Activated naive CD8-positive, alpha-beta T cell (primary cell): ENCODE measurements around the gene CCDC178.

ENCODE experiments used
- H3K27ac Mint-ChIP-seq: one replicate; pipeline ENCODE4 v1.8.0; 2021; ENCODE audit warnings: mixed read lengths
- H3K27me3 Mint-ChIP-seq: one replicate; pipeline ENCODE4 v1.8.0; 2021; ENCODE audit warnings: mixed read lengths
- H3K36me3 Mint-ChIP-seq: one replicate; pipeline ENCODE4 v1.8.0; 2021; ENCODE audit warnings: mixed read lengths
- H3K4me1 Mint-ChIP-seq: one replicate; pipeline ENCODE4 v1.8.0; 2021; ENCODE audit warnings: low read depth, mixed read lengths
- H3K4me3 Mint-ChIP-seq: one replicate; pipeline ENCODE4 v1.8.0; 2021; ENCODE audit warnings: mild to moderate bottlenecking, mixed read lengths
- H3K9me3 Mint-ChIP-seq: one replicate; pipeline ENCODE4 v1.8.0; 2021; ENCODE audit warnings: low read depth, mixed read lengths

Gene CCDC178

GRCh38 chr18:32922951-32923430 is 517.5 kb downstream of the CCDC178 start:
- Mint-ChIP-seq H3K27me3 (peaks cover 3% of the 10 kb centered on the region), H3K9me3 (peaks cover 19% of the 10 kb centered on the region), H3K4me3 (no peak overlapping the region), H3K4me1 (no peaks in the 10 kb centered on the region), H3K36me3 (no peaks in the 10 kb centered on the region), H3K27ac (no peak overlapping the region)

DNA sequence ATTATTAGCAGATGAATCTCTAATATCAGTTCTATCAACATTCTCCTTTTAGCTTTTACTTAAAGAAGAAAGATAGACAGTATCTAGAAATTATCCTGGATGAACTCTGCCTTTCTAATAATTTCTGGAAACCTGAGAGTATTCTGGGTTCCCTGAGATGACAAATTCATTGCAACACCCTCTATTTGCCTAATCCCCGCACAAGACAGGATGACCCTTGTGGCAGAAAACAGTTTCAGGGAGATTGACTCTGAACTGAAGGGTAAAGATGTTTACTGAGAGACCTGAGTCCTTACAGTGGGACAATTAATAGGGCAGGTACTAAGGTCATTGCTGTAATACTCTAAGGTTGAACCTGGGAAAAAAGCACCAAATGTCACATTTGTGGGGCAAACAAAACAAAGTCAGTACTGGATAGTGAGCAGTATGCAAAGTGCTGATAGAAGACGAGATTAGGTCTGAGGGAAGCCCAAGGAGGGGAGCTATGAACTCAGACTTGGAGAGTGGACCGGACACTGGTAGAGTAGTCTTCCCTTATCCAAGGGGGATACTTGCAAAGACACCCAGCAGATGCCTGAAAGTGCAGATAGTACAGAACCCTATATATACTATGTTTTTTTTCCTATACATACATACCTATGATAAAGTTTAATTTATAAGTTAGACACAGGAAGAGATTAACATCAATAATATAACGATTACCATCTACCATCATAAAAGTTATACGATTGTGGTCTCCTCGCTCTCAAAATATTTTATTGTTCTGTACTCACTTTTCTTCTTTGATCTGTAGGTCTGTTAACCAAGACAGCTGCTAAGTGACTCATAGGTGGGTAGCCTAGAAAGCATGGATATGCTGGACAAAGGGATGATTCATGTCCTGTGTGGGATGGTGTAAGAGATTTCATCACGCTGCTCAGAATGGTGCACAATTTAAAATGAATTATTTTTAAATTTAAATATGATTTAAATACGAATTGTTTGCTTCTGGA is 519.4 kb downstream of the CCDC178 start:
- Mint-ChIP-seq H3K27me3 (peaks cover 3% of the 10 kb centered on the region), H3K4me3 (no peak overlapping the region), H3K36me3 (no peaks in the 10 kb centered on the region), H3K4me1 (no peaks in the 10 kb centered on the region), H3K9me3 (peaks cover 19% of the 10 kb centered on the region), H3K27ac (no peak overlapping the region)

GRCh38 chr18:32919799-32920198 is 520.7 kb downstream of the CCDC178 start:
- peaks cover 15% of the 10 kb centered on the region for H3K9me3 Mint-ChIP-seq
- H3K36me3 Mint-ChIP-seq = no peaks in the 10 kb centered on the region
- no peak overlapping the region for H3K27ac Mint-ChIP-seq
- H3K27me3 Mint-ChIP-seq = peaks cover 3% of the 10 kb centered on the region
- H3K4me3 Mint-ChIP-seq = no peak overlapping the region
- no peaks in the 10 kb centered on the region for H3K4me1 Mint-ChIP-seq

DNA sequence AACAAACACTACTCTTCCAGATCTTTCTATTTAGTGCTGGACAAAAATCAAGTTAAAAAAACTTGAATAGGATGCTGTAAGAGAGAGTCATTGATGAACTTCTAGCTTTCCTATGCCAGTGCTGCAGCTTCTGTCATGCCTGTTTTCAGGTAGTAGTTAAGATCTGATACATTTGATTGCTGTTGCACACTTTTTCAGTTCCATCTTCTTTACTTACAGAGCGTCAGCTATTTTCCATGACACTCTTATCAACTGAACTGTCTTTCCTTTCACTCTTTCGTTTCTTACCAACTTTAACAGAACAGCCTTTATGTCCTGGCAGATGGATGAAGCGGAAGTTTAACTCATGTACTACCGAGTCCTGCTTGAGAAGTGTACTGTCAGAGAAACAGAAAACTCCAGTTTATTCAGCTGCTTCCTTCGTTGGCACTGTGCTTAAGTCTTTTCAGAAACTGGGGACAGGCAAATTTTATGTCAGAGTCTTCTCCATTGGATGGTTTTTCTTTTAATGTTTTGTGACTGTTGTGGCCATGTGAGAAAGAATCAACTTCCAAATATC is 521.8 kb downstream of the CCDC178 start:
- Mint-ChIP-seq H3K9me3 (peaks cover 9% of the 10 kb centered on the region), H3K27me3 (no peaks in the 10 kb centered on the region), H3K4me3 (no peak overlapping the region), H3K36me3 (no peaks in the 10 kb centered on the region), H3K4me1 (no peaks in the 10 kb centered on the region), H3K27ac (no peak overlapping the region)

DNA sequence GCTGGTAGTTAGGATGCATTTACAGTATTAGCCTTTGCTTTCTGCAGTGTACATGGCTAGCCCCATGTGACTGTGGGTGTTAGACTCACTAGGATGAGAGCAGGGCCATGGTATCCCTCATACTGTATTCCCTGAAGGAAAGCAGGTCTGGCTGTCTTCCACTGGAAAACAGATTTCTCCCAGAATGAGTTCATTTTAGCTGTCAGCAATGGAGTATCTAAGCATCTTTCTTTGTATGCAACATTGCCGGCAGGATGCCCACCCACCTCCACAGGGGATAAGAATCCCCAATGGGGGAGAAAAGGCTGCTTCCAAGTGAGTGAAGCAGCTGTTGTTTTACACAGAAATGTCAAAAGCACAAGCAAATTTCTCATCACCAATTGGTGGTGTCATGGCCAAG is 525.0 kb downstream of the CCDC178 start:
- Mint-ChIP-seq H3K27ac (no peak overlapping the region), H3K9me3 (peaks cover 8% of the 10 kb centered on the region), H3K4me1 (no peaks in the 10 kb centered on the region), H3K36me3 (no peaks in the 10 kb centered on the region), H3K27me3 (peaks cover 3% of the 10 kb centered on the region), H3K4me3 (no peak overlapping the region)

DNA sequence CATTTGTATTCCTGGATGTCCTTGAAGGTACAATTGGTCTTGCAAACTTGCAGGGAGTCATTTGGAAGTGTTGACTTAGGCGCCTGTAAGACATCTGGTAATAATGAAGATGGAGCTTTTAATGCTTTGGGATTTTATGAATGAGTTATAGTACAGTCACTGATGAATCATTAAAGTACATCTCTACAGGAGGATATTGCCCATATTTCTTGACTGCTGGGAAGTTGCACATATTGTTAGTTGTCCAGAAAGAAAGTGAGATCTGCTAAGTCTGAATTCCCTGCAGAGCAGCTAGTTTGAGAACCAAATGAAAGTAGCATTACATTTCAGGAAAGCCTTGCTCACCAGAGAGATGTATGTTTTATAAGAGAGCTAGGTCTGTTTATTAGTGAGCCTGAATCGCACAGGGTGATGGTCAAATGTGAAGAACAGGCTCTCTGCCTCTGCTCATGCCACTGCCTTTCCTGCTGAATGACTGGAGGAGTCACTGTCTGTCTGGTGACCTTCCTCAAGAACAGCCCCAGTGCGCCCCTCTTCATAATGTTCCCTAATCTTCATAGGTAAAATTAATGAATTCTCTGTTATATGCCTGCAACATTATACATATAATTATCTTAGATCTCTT is 528.7 kb downstream of the CCDC178 start:
- peaks cover 5% of the 10 kb centered on the region for H3K9me3 Mint-ChIP-seq
- H3K4me1 Mint-ChIP-seq = no peaks in the 10 kb centered on the region
- peaks cover 3% of the 10 kb centered on the region for H3K27me3 Mint-ChIP-seq
- H3K27ac Mint-ChIP-seq = no peak overlapping the region
- no peak overlapping the region for H3K4me3 Mint-ChIP-seq
- no peaks in the 10 kb centered on the region for H3K36me3 Mint-ChIP-seq

DNA sequence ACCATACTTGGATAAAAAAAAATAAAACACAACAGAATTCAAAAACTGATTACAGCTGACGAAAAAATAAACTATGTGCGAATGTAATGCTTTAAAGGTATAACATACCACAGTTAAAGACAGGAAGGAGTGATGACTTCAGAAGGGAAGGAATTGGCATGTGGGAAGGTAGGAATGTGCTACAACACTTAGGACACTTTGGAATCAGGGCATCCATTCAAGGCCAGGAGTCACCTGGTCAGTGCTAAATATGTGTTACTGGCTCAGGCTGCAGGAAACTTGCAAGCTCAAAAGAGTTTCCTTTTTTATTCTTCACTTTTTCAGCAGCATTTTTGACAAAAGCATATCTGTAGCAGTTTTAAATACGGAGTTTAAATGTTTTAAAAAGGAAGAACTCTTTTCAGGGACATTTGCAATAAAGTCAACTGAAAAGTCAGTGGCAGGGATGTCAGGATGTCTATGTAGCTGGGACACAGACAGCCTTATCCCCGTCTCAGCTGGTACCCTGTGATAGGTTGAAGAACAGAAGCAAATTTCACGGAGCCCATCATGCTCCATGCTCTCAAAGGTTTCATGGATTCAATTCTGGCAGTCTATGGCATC is 529.7 kb downstream of the CCDC178 start:
- no peak overlapping the region for H3K27ac Mint-ChIP-seq
- H3K9me3 Mint-ChIP-seq = peaks cover 8% of the 10 kb centered on the region
- H3K4me1 Mint-ChIP-seq = no peaks in the 10 kb centered on the region
- H3K4me3 Mint-ChIP-seq = no peak overlapping the region
- peaks cover 3% of the 10 kb centered on the region for H3K27me3 Mint-ChIP-seq
- no peaks in the 10 kb centered on the region for H3K36me3 Mint-ChIP-seq

GRCh38 chr18:32909798-32910561 is 530.5 kb downstream of the CCDC178 start:
- Mint-ChIP-seq H3K27me3 (peaks cover 3% of the 10 kb centered on the region), H3K27ac (no peak overlapping the region), H3K9me3 (peaks cover 11% of the 10 kb centered on the region), H3K4me1 (no peaks in the 10 kb centered on the region), H3K36me3 (no peaks in the 10 kb centered on the region), H3K4me3 (no peak overlapping the region)

DNA sequence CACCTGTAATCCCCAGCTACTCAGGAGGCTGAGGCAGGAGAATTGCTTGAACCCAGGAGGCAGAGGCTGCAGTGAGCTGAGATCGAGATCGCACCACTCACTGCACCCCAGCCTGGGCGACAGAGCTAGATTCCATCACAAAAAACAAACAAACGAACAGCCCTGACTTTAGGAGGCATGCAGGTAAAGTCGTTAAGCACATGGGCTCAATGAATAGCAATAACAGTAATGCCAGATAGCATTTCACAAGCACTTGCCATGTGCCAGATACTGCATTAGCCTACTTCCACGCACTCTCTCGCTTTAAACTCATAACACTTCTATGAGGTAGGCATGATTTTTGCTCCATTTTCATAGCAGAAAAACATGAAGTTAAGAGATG is 532.1 kb downstream of the CCDC178 start:
- Mint-ChIP-seq H3K4me3 (no peak overlapping the region), H3K9me3 (peaks cover 13% of the 10 kb centered on the region), H3K27me3 (peaks cover 3% of the 10 kb centered on the region), H3K4me1 (no peaks in the 10 kb centered on the region), H3K27ac (no peak overlapping the region), H3K36me3 (no peaks in the 10 kb centered on the region)

GRCh38 chr18:32907648-32908423 is 532.7 kb downstream of the CCDC178 start:
- no peak overlapping the region for H3K4me3 Mint-ChIP-seq
- H3K36me3 Mint-ChIP-seq = no peaks in the 10 kb centered on the region
- no peaks in the 10 kb centered on the region for H3K4me1 Mint-ChIP-seq
- peaks cover 14% of the 10 kb centered on the region for H3K9me3 Mint-ChIP-seq
- H3K27ac Mint-ChIP-seq = no peak overlapping the region
- H3K27me3 Mint-ChIP-seq = peaks cover under 1% of the 10 kb centered on the region

DNA sequence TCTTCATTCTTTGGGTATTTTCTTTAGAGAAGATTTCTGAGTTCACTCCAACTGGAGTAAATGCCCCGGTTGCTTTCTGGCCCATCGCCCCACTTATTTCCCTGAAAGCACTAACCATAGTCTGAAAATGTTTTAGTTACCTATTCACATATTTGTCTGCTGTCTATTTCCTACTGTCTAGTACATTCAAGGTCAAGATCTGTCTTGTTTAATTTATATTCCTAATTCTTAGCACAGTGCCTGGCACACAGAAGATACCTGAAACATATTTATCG is 533.3 kb downstream of the CCDC178 start:
- H3K9me3 Mint-ChIP-seq = peaks cover 14% of the 10 kb centered on the region
- H3K27me3 Mint-ChIP-seq = no peaks in the 10 kb centered on the region
- no peak overlapping the region for H3K4me3 Mint-ChIP-seq
- no peaks in the 10 kb centered on the region for H3K4me1 Mint-ChIP-seq
- no peaks in the 10 kb centered on the region for H3K36me3 Mint-ChIP-seq
- no peak overlapping the region for H3K27ac Mint-ChIP-seq

DNA sequence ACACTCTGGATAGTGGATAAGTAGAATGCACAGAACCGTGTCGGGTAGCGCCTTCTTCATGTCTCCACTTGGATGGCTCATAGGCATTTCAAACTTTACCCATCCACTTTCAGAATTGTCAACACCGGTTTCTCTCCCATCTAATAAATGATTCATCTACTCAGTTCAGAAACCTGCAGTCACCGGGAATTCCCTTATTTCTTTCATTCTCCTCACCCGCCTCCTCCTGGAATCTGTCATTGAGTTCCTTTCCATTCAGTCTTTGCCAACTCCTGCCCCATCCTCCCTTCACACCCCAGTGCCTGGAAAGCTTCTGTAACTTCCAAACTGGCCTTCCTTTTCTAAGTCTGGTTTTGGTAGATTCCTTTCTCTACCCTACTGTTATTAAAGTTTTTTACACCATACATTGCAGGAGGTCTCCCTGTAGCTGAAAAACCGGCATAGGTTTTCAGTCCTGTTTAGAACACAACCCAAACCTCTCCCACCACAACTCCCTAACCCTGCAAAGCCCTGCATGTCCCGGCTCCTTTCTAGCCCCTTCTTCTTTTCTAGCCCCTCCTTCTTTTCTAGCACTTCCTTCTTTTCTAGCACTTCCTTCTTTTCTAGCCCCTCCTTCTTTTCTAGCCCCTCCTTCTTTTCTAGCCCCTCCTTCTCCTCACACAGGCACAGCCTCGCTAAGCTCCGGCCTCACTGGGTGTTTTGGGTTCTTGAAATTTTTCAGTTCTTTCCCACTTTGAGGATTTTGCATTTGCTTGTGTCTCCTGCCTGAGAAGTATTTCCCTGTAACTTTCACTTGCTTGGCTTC is 533.8 kb downstream of the CCDC178 start:
- H3K9me3 Mint-ChIP-seq = peaks cover 14% of the 10 kb centered on the region
- H3K4me1 Mint-ChIP-seq = no peaks in the 10 kb centered on the region
- no peaks in the 10 kb centered on the region for H3K36me3 Mint-ChIP-seq
- H3K27me3 Mint-ChIP-seq = no peaks in the 10 kb centered on the region
- no peak overlapping the region for H3K4me3 Mint-ChIP-seq
- no peak overlapping the region for H3K27ac Mint-ChIP-seq

DNA sequence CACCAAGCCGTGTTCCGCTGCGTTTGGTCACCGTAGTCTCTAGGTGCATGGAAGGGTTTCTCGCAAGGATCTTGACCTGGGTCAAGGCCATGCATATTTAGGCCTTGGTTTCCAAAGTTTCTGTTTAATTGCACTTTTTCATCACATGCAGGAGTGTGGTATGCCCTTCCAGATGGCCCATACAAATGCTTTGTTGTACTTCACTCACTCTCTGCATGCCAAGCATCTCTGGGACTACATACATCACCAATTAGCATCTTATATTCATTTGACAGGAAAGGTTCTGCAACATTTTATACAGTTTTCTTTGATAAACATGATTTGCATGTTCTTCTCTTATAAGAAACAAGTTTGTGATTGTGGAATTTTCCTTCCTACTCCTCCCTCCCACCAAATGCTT is 534.9 kb downstream of the CCDC178 start:
- no peak overlapping the region for H3K4me3 Mint-ChIP-seq
- no peaks in the 10 kb centered on the region for H3K4me1 Mint-ChIP-seq
- H3K36me3 Mint-ChIP-seq = no peaks in the 10 kb centered on the region
- no peaks in the 10 kb centered on the region for H3K27me3 Mint-ChIP-seq
- H3K27ac Mint-ChIP-seq = no peak overlapping the region
- peaks cover 14% of the 10 kb centered on the region for H3K9me3 Mint-ChIP-seq
